A673 (cell line): Measurements from ENCODE around the gene SAMD13.

Experiments
- CTCF ChIP-seq: fragments of 300-800, 200-600 bp; sonication (generic); conservative IDR thresholded peaks from 2 replicates; pipeline ENCODE4 v1.5.1; 2017; ENCODE audit warnings: low read depth, mild to moderate bottlenecking, antibody characterized with exemption, low read length, moderate library complexity, mixed read lengths
- EZH2 ChIP-seq: fragments of 200-600 bp; sonication (generic); IDR thresholded peaks from 2 replicates; pipeline ENCODE4 v1.6.1; 2017; ENCODE audit warnings: borderline replicate concordance, low read depth, mild to moderate bottlenecking, mixed read lengths, antibody characterized with exemption, low read length; ENCODE audit not compliant: poor library complexity, severe bottlenecking

DNA sequence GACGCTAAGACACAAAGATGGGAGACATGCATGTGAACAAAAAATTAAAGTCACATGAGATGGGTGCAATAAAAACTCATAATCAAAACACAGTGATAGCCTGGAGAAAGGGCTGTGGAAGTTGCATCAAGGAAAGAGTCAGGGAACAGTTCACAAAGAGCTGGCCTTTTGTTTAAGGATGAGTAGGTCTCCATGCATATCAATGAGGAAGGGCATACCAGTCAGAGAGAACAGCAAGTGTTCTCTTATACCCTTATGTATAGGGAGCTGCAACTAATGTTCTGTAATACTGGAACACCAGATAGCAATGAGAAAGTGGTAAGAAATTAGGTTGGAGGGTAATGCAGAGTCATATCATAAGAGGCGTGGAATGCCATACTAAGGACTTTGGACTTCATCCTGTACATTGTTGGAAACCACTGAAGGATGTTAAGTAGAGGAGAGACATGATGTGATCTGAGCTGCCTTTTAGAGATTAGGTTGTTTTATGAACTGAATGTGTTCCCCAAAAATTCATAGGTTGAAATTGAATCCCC lies 46.7 kb upstream of the SAMD13 start:
- TF ChIP-seq CTCF (no peak), EZH2 (no peak)
